Gastroesophageal sphincter (tissue), 4 donors: Measurements from ENCODE around the gene TMCC1. TPM values are rescaled to one million over a fixed set of nuclear protein-coding genes. Genes with fewer than 3 reads are reported as not detected.

Source experiments
- ATAC-seq: fragments of 150-250 bp; one replicate; pipeline ENCODE4 v1.9.1; 2016; ENCODE audit warnings: mild to moderate bottlenecking, moderate library complexity
- H3K27ac ChIP-seq, 4 donors: fragments of 200-600 bp; sonication (generic) in 3 of 4; 1 replicate in 3 of 4; 2 replicates in 1 of 4; pipeline ENCODE4 v1.5.1; 2016 to 2019
- H3K27me3 ChIP-seq: fragments of 200-600 bp; sonication (generic); one replicate; pipeline ENCODE4 v1.5.1; 2019
- H3K36me3 ChIP-seq, 2 donors: fragments of 200-600 bp; sonication (generic); one replicate each; pipeline ENCODE4 v1.5.1; 2019; ENCODE audit warnings: control low read depth in 1 of 2
- H3K4me1 ChIP-seq, 3 donors: fragments of 200-600 bp; sonication (generic); 1 replicate in 2 of 3; 2 replicates in 1 of 3; pipeline ENCODE4 v1.5.1; 2016 to 2019; ENCODE audit warnings: control low read depth in 2 of 3
- H3K4me3 ChIP-seq, 2 donors: fragments of 200-600 bp; sonication (generic); one replicate each; pipeline ENCODE4 v1.5.1; 2019; ENCODE audit warnings: mild to moderate bottlenecking in 1 of 2, moderate library complexity in 1 of 2
- H3K9me3 ChIP-seq, 3 donors: fragments of 200-600 bp; sonication (generic); one replicate each; pipeline ENCODE4 v1.5.1; 2017 to 2019; ENCODE audit warnings: control low read depth in 2 of 3
- CTCF ChIP-seq, 4 experiments: fragments of 200-600 bp in 2 of 4; fragments of 450-650 bp in 2 of 4; sonication (generic) in 1 of 4; IDR thresholded peaks; one replicate each; pipeline ENCODE4 v1.5.1; 2017 to 2019; ENCODE audit warnings: antibody characterized with exemption in 4 of 4, mild to moderate bottlenecking in 2 of 4, moderate library complexity in 2 of 4
- EP300 ChIP-seq: sonication (generic); formaldehyde crosslinking; IDR thresholded peaks from one replicate; pipeline ENCODE4 v1.6.1; 2017; ENCODE audit warnings: antibody characterized with exemption, mild to moderate bottlenecking
- POLR2A ChIP-seq, 2 donors: fragments of 450-650 bp; IDR thresholded peaks; one replicate each; pipeline ENCODE4 v1.6.1; 2017; ENCODE audit warnings: antibody characterized with exemption in 2 of 2, mild to moderate bottlenecking in 2 of 2, moderate library complexity in 1 of 2
- POLR2AphosphoS5 ChIP-seq: sonication (generic); formaldehyde crosslinking; IDR thresholded peaks from one replicate; pipeline ENCODE4 v1.6.1; 2017; ENCODE audit warnings: antibody characterized with exemption
- WGBS, 2 donors: methylation state at CpG; one replicate each; pipeline ENCODE4 v1.1.5; 2018; ENCODE audit warnings: low coverage in 1 of 2; 5-methylcytosine and 5-hydroxymethylcytosine counted together
- total RNA-seq, 4 donors: library from RNA; depleted of rRNA; stranded (reverse); fragments of >200 nt; gene quantifications; one replicate each; pipeline ENCODE4 v1.1.0, GENCODE V29; 2016

Gene TMCC1
- total RNA-seq, 4 donors from 2014 or later, result 20.3 to 32.7 (median 28.1) TPM

GRCh38 chr3:129603561-129603942 lies 290.0 kb downstream of the TMCC1 start:
- Histone ChIP-seq H3K4me3 (peak overlapping the region in 1 of 2 donors; percentile 71), H3K36me3 (no peaks in the 10 kb centered on the region), H3K9me3 (no peaks in the 10 kb centered on the region), H3K4me1 (peaks cover 0 to 94% (median 44%) of the 10 kb centered on the region in 3 donors), H3K27ac (peak overlapping the region in 3 of 4 donors; percentile 83 to 86 (median 84)), H3K27me3 (peaks cover 24% of the 10 kb centered on the region)
- ATAC-seq, result no peak
- 77% methylated on average over 1 of the region's 7 CpGs; no CpG with 5 or more reads in 1 of the 2 donors for WGBS, 2 donors
- TF ChIP-seq CTCF (IDR thresholded peaks at IDR 0.05), result no peak
- TF ChIP-seq POLR2AphosphoS5, result no peak
- no peak for TF ChIP-seq EP300
- no peak for TF ChIP-seq POLR2A (IDR thresholded peaks at IDR 0.05)

- no peaks in the 10 kb centered on the region for H3K9me3 ChIP-seq
- peaks cover 0 to 94% (median 44%) of the 10 kb centered on the region in 3 donors for H3K4me1 ChIP-seq
- H3K4me3 ChIP-seq, result peak overlapping the region in 1 of 2 donors; percentile 71
- TF ChIP-seq EP300, result no peak
- no peak for TF ChIP-seq CTCF (IDR thresholded peaks at IDR 0.05)
- peak; percentile 4 for TF ChIP-seq POLR2AphosphoS5
- peak in 1 of 2 donors; percentile 13 for TF ChIP-seq POLR2A (IDR thresholded peaks at IDR 0.05)
- H3K36me3 ChIP-seq, result no peaks in the 10 kb centered on the region
- H3K27me3 ChIP-seq, result peaks cover 24% of the 10 kb centered on the region
- 50 to 71% methylated on average over 1 to 2 of the region's 15 CpGs for WGBS, 2 donors
- peak; percentile 43 for ATAC-seq
- H3K27ac ChIP-seq, result peak overlapping the region in 3 of 4 donors; percentile 83 to 86 (median 84)
These were observed 290.6 kb downstream of the TMCC1 start for GRCh38 chr3:129602730-129603560.

- Histone ChIP-seq H3K4me1 (peaks cover 0 to 94% (median 44%) of the 10 kb centered on the region in 3 donors), H3K27me3 (peaks cover 24% of the 10 kb centered on the region), H3K4me3 (peak overlapping the region in 1 of 2 donors; percentile 71), H3K27ac (peak overlapping the region in 3 of 4 donors; percentile 83 to 86 (median 84)), H3K36me3 (no peaks in the 10 kb centered on the region), H3K9me3 (no peaks in the 10 kb centered on the region)
- no peak for ATAC-seq
- WGBS, 2 donors, result 63 to 86% methylated on average over 2 to 7 of the region's 11 CpGs
- TF ChIP-seq CTCF (IDR thresholded peaks at IDR 0.05) (no peak), POLR2A (IDR thresholded peaks at IDR 0.05) (no peak), EP300 (no peak), POLR2AphosphoS5 (no peak)
These were observed 291.2 kb downstream of the TMCC1 start for GRCh38 chr3:129602309-129602708.

GRCh38 chr3:129601713-129602112 lies 291.8 kb downstream of the TMCC1 start:
- no peaks in the 10 kb centered on the region for H3K9me3 ChIP-seq
- peaks cover 24% of the 10 kb centered on the region for H3K27me3 ChIP-seq
- peaks cover 0 to 97% (median 50%) of the 10 kb centered on the region in 3 donors for H3K4me1 ChIP-seq
- H3K36me3 ChIP-seq, result no peaks in the 10 kb centered on the region
- H3K27ac ChIP-seq, result peak overlapping the region in 3 of 4 donors; percentile 83 to 86 (median 84)
- H3K4me3 ChIP-seq, result peak overlapping the region in 1 of 2 donors; percentile 71
- ATAC-seq, result no peak
- TF ChIP-seq POLR2AphosphoS5, result no peak
- no peak for TF ChIP-seq EP300
- TF ChIP-seq POLR2A (IDR thresholded peaks at IDR 0.05), result no peak
- TF ChIP-seq CTCF (IDR thresholded peaks at IDR 0.05), result no peak
- 50% methylated on average over 2 of the region's 5 CpGs; no CpG with 5 or more reads in 1 of the 2 donors for WGBS, 2 donors
